AG08395 (cell line): ENCODE data around the gene CFD.
"Not testable (repeated sequence)": the region's sequence is repeated elsewhere in the genome, so short reads cannot be mapped to it uniquely, and the experiment has no call there.

ENCODE experiments used
- DNase-seq: peaks from one replicate; pipeline ENCODE4 v3.0.0; 2012; ENCODE audit warnings: mixed read lengths, low spot score

CFD gene

GRCh38 chr19:871446-872265, 12.2 kb downstream of the CFD start:
- peak; percentile 62 for DNase-seq

- peak; percentile 78 for DNase-seq
Measured at GRCh38 chr19:872266-872951, 12.9 kb downstream of the CFD start.

GRCh38 chr19:873084-873483, 13.6 kb downstream of the CFD start:
- peak; percentile 68 for DNase-seq

DNA sequence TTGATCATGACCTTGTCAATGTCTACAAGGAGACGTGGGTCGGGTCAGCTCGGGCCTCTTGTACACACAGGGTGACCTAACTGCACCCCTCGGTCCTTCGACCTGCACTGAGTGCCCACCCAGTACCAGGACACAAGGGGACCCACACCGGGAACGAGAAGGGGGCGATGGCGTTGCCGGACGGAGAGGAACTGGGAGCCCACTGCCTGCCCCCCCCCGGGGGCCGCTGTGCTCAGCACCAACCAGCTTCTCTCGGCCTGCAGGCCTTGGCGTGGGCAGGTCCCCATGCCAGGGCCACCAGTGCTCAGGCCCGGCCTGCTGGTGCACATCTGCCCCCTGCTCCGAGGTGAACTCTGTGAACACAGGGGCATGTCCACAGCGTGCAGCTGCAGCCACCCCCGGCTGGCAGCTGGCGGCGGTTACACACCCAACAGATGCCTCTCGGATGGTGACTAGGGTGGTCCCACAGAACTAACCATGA, 14.1 kb downstream of the CFD start:
- DNase-seq: no peak

DNA sequence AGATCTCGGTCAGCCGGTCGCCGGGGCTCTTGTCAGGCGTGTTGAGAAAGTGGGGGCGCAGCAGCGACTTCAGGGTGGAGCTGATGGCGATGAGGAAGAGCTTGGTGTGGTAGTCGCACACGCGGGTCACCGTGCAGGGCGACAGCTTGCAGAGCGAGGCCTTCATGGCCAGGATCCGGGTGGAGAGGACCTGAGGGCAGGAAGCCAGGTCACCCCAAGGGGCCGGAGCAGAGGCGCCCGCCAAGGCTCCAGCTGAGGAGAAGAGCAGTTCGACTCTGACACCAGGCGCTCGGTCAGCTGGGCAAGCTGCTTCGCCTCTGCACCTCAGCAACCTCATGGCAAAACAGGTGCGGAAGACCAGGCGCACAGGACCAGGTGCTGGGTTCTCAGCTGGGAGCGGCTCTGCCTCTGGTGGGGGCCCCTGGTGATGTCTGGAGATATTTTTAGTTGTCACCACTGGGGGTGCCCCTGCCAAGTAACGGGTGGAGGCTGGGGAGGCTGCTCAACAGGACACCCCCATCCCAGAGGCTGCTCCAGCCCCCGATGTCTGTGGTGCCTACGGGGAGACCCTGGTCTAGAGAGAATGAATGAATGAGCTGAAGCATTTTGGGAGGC, 15.9 kb downstream of the CFD start:
- DNase-seq: no peak

- no peak for DNase-seq
Measured at GRCh38 chr19:876089-876488, 16.6 kb downstream of the CFD start.

DNA sequence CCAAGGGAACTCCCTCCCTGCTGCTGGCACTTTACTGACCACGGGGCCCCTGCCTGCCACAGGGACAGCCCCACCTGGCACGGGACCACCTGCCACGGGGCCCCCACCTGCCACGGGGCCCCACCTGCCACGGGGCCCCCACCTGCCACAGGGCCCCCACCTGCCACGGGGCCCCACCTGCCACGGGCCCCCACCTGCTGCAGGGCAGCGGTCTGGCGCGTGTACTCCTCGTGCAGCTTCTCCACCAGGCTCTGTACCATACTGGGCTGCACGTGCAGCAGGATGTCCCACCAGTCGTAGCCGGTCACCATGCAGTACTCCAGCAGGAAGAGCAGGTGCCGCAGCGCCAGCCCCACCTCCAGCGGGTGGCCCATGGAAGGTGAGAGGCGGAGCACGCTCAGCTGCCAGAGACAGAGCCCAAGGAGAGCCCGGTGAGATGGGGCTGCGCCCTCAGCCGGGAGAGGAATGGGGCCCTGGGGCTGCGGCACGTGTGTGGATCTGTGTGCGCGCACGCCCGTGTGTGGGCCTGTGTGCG, 17.4 kb downstream of the CFD start:
- no peak for DNase-seq

DNA sequence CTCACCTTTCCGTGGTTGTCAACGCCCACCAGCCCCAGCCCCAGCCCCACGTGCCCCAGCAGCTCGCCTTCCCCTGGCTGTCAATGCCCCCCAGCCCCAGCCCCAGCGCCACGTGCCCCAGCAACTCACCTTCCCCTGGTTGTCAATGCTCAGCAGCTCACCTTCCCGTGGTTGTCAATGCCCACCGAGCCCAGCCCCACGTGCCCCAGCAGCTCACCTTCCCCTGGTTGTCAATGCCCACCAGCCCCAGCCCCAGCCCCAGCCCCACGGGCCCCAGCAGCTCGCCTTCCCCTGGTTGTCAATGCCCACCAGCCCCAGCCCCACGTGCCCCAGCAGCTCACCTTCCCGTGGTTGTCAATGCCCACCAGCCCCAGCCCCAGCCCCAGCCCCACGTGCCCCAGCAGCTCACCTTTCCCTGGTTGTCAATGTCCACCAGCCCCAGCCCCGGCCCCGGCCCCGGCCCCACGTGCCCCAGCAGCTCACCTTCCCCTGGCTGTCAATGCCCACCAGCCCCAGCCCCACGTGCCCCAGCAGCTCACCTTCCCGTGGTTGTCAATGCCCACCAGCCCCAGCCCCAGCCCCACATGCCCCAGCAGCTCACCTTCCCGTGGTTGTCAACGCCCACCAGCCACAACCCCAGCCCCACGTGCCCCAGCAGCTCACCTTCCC, 18.7 kb downstream of the CFD start:
- DNase-seq: not testable (repeated sequence)

DNA sequence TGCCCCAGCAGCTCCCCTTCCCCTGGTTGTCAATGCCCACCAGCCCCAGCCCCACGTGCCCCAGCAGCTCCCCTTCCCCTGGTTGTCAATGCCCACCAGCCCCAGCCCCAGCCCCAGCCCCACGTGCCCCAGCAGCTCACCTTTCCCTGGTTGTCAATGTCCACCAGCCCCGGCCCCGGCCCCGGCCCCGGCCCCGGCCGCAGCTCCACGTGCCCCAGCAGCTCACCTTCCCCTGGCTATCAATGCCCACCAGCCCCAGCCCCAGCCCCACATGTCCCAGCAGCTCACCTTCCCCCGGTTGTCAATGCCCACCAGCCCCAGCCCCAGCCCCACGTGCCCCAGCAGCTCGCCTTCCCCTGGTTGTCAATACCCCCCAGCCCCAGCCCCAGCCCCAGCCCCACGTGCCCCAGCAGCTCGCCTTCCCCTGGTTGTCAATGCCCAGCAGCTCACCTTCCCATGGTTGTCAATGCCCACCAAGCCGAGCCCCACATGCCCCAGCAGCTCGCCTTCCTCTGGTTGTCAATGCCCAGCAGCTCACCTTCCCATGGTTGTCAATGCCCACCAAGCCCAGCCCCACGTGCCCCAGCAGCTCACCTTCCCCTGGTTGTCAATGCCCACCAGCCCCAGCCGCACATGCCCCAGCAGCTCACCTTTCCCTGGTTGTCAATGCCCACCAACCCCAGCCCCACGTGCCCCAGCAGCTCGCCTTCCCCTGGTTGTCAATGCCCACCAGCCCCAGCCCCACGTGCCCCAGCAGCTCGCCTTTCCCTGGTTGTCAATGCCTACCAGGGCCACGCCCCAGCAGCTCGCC, 19.5 kb downstream of the CFD start:
- not testable (repeated sequence) for DNase-seq

DNA sequence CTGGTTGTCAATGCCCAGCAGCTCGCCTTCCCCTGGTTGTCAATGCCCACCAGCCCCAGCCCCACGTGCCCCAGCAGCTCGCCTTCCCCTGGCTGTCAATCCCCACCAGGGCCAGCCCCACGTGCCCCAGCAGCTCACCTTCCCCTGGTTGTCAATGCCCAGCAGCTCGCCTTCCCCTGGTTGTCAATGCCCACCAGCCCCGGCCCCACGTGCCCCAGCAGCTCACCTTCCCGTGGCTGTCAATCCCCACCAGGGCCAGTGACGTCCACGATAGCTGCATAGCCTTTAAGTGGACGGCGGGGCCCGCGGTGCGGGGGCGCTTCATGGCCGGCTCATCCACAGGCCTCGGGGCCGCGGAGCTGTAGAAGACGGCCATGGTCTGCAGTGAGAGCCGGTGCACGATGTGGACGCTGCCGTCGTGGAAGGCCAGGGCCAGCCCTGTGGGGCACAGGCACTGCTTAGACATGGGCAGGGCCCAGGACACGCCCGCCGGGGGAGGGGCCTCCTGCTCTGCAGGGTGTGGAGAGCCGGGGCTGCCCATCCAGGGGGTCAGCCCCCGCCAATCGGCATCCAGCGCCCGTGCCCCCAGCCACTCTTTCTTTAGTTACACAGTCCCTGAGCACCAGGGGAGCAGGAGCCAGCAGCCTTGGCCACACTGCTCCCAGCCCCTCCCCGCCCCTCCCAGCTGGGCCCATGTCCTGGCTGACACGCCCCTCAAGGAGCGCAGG, 20.4 kb downstream of the CFD start:
- DNase-seq: no peak

DNA sequence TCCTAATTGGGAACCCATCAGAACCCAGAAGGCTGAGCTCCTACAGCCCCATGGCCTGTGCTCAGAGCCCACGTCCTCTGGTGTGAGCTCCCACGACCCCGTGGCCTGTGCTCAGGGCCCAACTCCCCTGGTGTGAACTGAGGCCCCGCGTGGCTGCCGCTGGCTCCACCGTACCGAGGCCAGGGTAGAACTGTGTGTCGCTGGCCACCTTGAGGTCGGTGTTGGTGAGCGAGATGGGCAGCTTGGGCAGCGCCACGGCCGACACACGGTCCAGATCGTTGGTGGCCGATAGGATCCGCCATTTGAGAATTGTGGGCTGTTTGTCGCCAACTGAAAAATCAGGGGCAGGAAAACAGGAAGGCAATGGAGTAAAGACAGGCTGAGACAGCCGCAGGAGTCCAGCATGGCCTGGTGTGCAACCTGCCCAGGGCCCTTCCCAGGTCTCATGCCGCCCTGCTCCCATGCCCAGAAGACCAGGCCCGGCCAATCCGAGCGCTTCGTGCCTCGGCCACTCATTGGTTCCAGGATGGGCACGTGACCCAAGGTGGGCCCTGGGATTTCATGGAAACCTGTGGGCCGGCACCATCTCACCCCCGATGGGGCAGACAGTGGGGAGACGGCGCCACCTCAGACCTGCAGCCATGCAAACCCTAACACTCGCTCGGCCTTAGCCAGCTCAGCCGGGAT, 22.1 kb downstream of the CFD start:
- DNase-seq: no peak

- DNase-seq: no peak
Measured at GRCh38 chr19:882871-883497, 23.5 kb downstream of the CFD start.

GRCh38 chr19:883661-884211, 24.3 kb downstream of the CFD start:
- no peak for DNase-seq

GRCh38 chr19:884420-885211, 25.2 kb downstream of the CFD start:
- no peak for DNase-seq

- DNase-seq: no peak
Measured at GRCh38 chr19:885536-886224, 26.2 kb downstream of the CFD start.

DNA sequence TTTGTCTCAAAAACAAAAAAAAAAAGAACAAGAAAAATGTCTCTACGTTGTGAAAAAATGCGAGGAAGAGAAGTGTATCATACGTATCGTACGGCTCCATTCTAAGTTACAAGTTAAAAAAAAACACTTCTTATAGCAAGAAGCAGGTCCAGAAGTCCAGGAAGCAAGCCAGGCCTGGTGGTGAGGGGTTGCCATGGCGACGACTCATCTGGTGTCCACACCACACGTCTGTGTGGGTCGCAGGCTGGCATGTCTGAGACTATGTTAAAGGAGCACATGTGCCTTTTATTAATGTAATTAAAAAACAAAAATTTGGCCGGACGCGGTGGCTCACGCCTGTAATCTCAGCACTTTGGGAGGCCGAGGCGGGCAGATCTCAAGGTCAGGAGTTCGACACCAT, 27.6 kb downstream of the CFD start:
- peak; percentile 63 for DNase-seq

- no peak for DNase-seq
Measured at GRCh38 chr19:887599-887998, 28.1 kb downstream of the CFD start.
